Measurements from ENCODE around the gene G3BP2.

GRCh38 chr4:75698162-75698962, 25.2 kb upstream of the G3BP2 start:
- TF ChIP-seq EZH2 (IDR thresholded peaks at IDR 0.05) (no peak), POLR2AphosphoS5 (IDR thresholded peaks at IDR 0.05; ENCODE audit: borderline replicate concordance, low read depth, low read length) (no peak), FOXP2 (optimal IDR thresholded peaks at IDR 0.05; ENCODE audit: control extremely low read depth, extremely low read length, insufficient read depth) (no peak)

All from SK-N-MC (cell line).